Measurements from ENCODE around the gene CORO7. TPM values are rescaled to one million over a fixed set of nuclear protein-coding genes. Genes with fewer than 3 reads are reported as not detected.

CORO7 gene
- total RNA-seq, 1 donor from 2014 or later: 101 TPM

DNA sequence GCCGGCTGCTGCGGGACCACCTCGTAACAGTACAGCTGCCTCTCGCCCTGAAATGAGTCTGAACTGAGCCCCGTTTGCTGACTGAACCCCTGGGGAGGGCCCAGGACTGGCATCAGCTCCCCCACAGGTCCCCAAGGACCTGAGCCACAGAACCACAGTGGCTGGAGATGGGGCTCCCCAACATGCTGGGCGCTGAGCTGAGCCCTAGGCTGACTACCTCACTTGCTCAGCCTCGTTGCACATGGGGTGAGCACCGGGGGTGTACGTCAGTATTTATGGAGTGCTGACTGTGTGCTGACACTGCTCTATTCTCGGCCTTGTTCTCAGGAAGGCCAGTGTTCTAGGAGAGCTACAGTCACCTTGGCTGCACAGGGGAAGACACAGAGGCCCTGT lies 51.4 kb downstream of the CORO7 start:
- H3K27ac Mint-ChIP-seq: no peak overlapping the region
- no peak for DNase-seq (ENCODE audit: low spot score)
- peaks cover 35% of the 10 kb centered on the region for H3K36me3 Mint-ChIP-seq (ENCODE audit: low read depth)
- H3K27me3 Mint-ChIP-seq (ENCODE audit: low read depth): no peaks in the 10 kb centered on the region
- intact Hi-C loops (cut with micrococcal nuclease): no loop called here
- no peak overlapping the region for H3K4me3 Mint-ChIP-seq (ENCODE audit: low read depth)
- H3K4me1 Mint-ChIP-seq (ENCODE audit: low read depth): no peaks in the 10 kb centered on the region
- H3K9me3 Mint-ChIP-seq: no peaks in the 10 kb centered on the region

GRCh38 chr16:4364196-4365013 lies 52.0 kb downstream of the CORO7 start:
- Mint-ChIP-seq H3K9me3 (no peaks in the 10 kb centered on the region), H3K36me3 (ENCODE audit: low read depth) (peaks cover 39% of the 10 kb centered on the region), H3K27me3 (ENCODE audit: low read depth) (no peaks in the 10 kb centered on the region), H3K4me1 (ENCODE audit: low read depth) (no peaks in the 10 kb centered on the region), H3K27ac (no peak overlapping the region), H3K4me3 (ENCODE audit: low read depth) (no peak overlapping the region)
- no peak for DNase-seq (ENCODE audit: low spot score)
- intact Hi-C loops (cut with micrococcal nuclease): no loop called here

DNA sequence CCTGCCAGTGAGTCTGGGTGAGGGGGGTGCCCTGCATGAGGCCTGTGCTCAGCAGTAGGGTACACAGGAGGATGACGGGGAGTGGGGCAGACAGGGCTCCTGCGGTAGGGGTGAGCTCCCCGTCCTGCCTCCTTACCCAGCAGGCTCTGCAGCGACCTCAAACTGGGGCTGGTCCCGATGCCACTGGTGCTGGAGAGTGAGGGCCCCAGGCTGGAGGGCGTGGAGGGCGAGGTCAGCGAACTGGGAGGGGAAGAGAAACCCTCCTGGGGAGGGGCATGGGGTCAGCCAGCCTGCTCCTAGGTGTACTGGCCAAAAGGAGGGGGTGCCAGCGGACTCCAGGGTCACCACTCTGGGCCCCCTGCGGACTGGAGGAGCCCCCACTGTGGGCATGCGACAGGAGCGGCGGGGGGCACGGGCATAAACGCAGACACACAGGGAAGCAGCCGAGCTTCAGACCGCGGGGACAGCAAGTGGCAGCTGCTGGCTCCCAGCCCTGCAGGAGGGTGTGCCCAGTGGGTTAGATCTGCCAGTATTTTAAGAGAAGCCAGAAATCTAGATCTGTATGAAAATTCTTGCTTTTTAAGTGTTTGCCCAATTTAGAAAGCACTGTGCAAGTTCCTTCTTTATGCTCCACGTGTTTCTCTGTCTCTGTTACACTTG lies 53.8 kb downstream of the CORO7 start:
- H3K4me1 Mint-ChIP-seq (ENCODE audit: low read depth): no peaks in the 10 kb centered on the region
- no peak for DNase-seq (ENCODE audit: low spot score)
- H3K9me3 Mint-ChIP-seq: no peaks in the 10 kb centered on the region
- H3K36me3 Mint-ChIP-seq (ENCODE audit: low read depth): peaks cover 42% of the 10 kb centered on the region
- intact Hi-C loops (cut with micrococcal nuclease): no loop called here
- no peaks in the 10 kb centered on the region for H3K27me3 Mint-ChIP-seq (ENCODE audit: low read depth)
- no peak overlapping the region for H3K4me3 Mint-ChIP-seq (ENCODE audit: low read depth)
- no peak overlapping the region for H3K27ac Mint-ChIP-seq

GRCh38 chr16:4361944-4362311 lies 54.5 kb downstream of the CORO7 start:
- intact Hi-C loops (cut with micrococcal nuclease): no loop called here
- H3K27ac Mint-ChIP-seq: no peak overlapping the region
- no peaks in the 10 kb centered on the region for H3K4me1 Mint-ChIP-seq (ENCODE audit: low read depth)
- H3K4me3 Mint-ChIP-seq (ENCODE audit: low read depth): no peak overlapping the region
- DNase-seq (ENCODE audit: low spot score): no peak
- H3K9me3 Mint-ChIP-seq: no peaks in the 10 kb centered on the region
- no peaks in the 10 kb centered on the region for H3K27me3 Mint-ChIP-seq (ENCODE audit: low read depth)
- peaks cover 40% of the 10 kb centered on the region for H3K36me3 Mint-ChIP-seq (ENCODE audit: low read depth)

DNA sequence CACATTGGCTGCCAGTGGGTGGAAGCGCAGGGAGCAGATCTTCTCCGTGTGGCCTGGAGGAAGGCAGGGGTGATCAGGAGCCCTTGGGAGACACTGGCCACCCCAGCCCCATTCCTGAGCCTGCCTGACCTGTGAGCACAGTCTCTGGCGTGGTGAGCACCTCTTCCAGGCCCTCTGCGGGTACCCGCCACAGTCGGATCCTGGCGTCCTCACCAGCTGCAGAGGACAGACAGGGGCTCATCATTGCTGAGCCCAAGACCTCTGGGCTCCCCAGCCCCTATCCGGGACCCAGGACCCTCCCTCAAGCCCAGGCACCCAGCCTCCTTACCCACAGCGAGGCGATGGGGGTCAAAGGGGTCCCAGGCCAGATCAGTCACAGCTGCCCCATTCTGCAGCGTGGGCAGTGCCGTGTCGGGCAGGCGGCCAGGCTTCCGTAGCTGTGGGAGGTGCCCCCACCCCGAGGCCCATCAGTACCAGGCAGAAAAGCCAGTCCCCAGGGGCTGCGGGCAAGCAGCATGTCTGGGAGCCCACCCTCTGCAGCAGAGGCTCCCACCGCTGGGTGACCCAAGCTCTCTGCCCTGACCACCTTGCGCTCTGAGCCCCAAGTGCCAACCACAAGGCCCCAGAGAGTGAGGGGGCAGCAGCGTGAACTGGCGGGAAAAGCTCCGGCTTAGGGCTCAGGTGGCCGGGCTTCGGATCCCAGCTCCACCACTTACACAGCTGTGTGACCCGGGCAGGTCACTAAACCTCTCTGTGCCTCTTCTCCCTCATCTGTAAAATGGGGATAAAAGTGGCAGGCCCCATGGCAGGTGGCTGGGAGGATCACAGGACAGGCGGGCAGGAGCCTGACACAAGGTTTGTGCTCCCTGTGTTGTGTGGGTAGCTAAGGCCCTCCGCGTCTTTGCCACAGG lies 55.1 kb downstream of the CORO7 start:
- H3K4me3 Mint-ChIP-seq (ENCODE audit: low read depth): no peak overlapping the region
- peaks cover 40% of the 10 kb centered on the region for H3K36me3 Mint-ChIP-seq (ENCODE audit: low read depth)

DNA sequence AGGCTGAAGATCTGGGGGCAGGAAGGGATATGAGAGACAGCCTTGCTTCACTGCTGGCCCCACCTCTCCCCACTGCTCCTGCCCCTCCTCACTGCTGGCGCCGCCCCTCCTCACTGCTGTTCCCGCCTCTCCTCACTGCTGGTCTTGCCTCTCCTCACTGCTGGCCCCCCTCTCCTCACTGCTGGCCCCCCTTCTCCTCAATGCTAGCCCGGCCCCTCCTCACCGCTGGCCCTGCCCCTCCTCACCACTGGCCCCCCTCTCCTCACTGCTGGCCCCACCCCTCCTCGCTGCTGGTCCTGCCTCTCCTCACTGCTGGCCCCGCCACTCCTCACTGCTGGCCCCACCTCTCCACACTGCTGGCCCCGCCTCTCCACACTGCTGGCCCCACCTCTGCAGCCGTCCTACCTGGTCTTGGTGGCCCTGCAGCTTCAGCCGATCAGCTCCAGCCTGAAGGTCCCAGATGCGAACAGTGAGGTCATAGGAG lies 55.8 kb downstream of the CORO7 start:
- H3K4me3 Mint-ChIP-seq (ENCODE audit: low read depth): no peak overlapping the region

More for the DNA sequence above, 55.1 kb downstream of the CORO7 start:
- Mint-ChIP-seq H3K4me1 (ENCODE audit: low read depth) (no peaks in the 10 kb centered on the region), H3K9me3 (no peaks in the 10 kb centered on the region), H3K27ac (no peak overlapping the region), H3K27me3 (ENCODE audit: low read depth) (no peaks in the 10 kb centered on the region)
- no peak for DNase-seq (ENCODE audit: low spot score)
- intact Hi-C loops (cut with micrococcal nuclease): no loop called here

GRCh38 chr16:4359914-4360313 lies 56.5 kb downstream of the CORO7 start:
- no peak overlapping the region for H3K4me3 Mint-ChIP-seq (ENCODE audit: low read depth)
- no peak for DNase-seq (ENCODE audit: low spot score)
- no peaks in the 10 kb centered on the region for H3K9me3 Mint-ChIP-seq
- no peaks in the 10 kb centered on the region for H3K27me3 Mint-ChIP-seq (ENCODE audit: low read depth)
- intact Hi-C loops (cut with micrococcal nuclease): loop anchor here (5.0 kb wide), 1 partner anchor 42 kb away; no protein-coding TSS in a partner anchor
- no peaks in the 10 kb centered on the region for H3K4me1 Mint-ChIP-seq (ENCODE audit: low read depth)
- H3K36me3 Mint-ChIP-seq (ENCODE audit: low read depth): peaks cover 42% of the 10 kb centered on the region
- H3K27ac Mint-ChIP-seq: no peak overlapping the region

More for the DNA sequence above, 55.8 kb downstream of the CORO7 start:
- H3K36me3 Mint-ChIP-seq (ENCODE audit: low read depth): peaks cover 40% of the 10 kb centered on the region
- H3K4me1 Mint-ChIP-seq (ENCODE audit: low read depth): no peaks in the 10 kb centered on the region
- DNase-seq (ENCODE audit: low spot score): peak; percentile 20
- intact Hi-C loops (cut with micrococcal nuclease): no loop called here
- no peaks in the 10 kb centered on the region for H3K27me3 Mint-ChIP-seq (ENCODE audit: low read depth)
- no peak overlapping the region for H3K27ac Mint-ChIP-seq
- no peaks in the 10 kb centered on the region for H3K9me3 Mint-ChIP-seq

DNA sequence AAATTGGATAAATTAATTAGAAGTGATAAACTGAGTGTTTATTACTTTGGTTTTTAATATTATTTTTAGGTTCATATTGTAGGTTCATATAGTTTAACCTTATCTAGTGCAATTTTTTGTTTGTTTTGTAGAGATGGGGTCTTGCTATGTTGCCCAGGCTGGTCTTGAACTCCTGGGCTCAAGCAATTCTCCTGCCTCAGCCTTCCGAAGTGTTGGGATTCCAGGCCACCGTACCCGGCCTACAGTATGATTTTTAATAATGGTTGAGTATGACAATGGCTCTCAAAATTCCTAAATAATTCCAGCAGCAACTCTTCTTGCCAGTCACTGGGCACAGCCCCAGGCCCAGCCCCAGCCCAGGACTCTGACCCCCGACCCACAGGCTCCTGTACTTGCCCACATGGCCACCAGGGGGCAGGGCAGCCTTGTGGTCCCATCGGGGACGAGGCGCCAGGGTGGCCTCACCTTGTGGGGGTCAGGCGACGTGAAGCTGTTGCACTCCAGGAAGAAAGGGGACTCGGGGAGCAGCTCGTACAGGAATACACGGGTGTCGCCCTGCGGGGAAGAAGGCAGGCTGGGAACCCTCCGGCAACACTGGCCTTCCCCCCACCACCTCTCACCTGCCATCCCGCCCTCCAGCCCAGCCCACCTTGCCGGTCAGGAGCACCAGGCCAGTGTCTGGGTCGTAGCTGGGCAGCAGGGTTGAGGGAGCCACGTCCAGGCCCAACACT lies 57.4 kb downstream of the CORO7 start:
- DNase-seq (ENCODE audit: low spot score): peak; percentile 42

DNA sequence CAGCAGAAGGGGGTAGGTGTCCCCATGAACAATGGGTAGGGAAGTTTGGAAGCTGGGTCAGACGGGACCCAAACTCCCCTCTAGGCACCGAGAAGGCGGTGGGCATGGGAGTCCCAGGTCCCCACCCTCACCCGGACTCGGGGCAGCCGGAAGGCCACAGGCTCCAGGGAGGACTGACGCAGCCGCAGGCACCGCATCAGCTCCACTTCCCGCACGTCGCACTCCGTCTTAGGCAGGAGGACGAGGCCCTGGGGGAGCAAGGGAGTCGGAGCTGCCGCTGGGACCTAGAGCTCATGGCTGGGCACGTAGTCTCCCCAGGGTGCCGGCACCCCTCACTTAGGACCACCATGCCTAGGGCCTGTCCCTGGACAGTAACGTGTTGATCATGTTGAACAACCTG lies 58.2 kb downstream of the CORO7 start:
- H3K4me1 Mint-ChIP-seq (ENCODE audit: low read depth): no peaks in the 10 kb centered on the region
- no peaks in the 10 kb centered on the region for H3K9me3 Mint-ChIP-seq
- H3K27me3 Mint-ChIP-seq (ENCODE audit: low read depth): no peaks in the 10 kb centered on the region
- H3K4me3 Mint-ChIP-seq (ENCODE audit: low read depth): no peak overlapping the region
- no peak overlapping the region for H3K27ac Mint-ChIP-seq
- peaks cover 41% of the 10 kb centered on the region for H3K36me3 Mint-ChIP-seq (ENCODE audit: low read depth)
- intact Hi-C loops (cut with micrococcal nuclease): loop anchor here (5.0 kb wide), 1 partner anchor 44 kb away; no protein-coding TSS in a partner anchor
- DNase-seq (ENCODE audit: low spot score): no peak

More for the DNA sequence above, 57.4 kb downstream of the CORO7 start:
- intact Hi-C loops (cut with micrococcal nuclease): loop anchor here (5.0 kb wide), 1 partner anchor 43 kb away; no protein-coding TSS in a partner anchor
- H3K4me1 Mint-ChIP-seq (ENCODE audit: low read depth): no peaks in the 10 kb centered on the region
- no peaks in the 10 kb centered on the region for H3K27me3 Mint-ChIP-seq (ENCODE audit: low read depth)
- H3K36me3 Mint-ChIP-seq (ENCODE audit: low read depth): peaks cover 44% of the 10 kb centered on the region
- H3K9me3 Mint-ChIP-seq: no peaks in the 10 kb centered on the region
- H3K4me3 Mint-ChIP-seq (ENCODE audit: low read depth): no peak overlapping the region
- no peak overlapping the region for H3K27ac Mint-ChIP-seq

DNA sequence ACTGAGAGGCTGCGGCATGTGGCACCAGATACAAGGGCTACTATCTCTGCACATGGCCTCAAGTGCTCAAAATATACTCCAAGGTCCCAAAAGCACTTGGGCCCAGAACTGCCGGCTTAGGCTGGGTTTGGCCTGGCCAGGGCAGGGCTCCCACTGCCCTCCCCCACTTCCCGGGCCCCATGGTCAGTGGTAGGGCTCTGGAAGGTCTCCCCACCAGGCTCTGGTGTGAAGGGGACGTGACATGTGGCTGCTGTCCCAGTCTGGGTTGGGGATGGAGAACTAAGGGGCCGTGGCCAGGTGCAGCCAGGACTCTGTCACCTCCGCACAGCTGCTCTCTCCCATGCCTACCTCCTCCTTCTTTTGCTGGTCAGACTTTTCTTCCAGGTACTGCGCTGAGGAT lies 59.6 kb downstream of the CORO7 start:
- H3K27me3 Mint-ChIP-seq (ENCODE audit: low read depth): no peaks in the 10 kb centered on the region
- H3K4me3 Mint-ChIP-seq (ENCODE audit: low read depth): no peak overlapping the region
- DNase-seq (ENCODE audit: low spot score): no peak
- H3K36me3 Mint-ChIP-seq (ENCODE audit: low read depth): peaks cover 31% of the 10 kb centered on the region
- intact Hi-C loops (cut with micrococcal nuclease): loop anchor here (5.0 kb wide), 1 partner anchor 45 kb away; no protein-coding TSS in a partner anchor
- H3K9me3 Mint-ChIP-seq: no peaks in the 10 kb centered on the region
- H3K4me1 Mint-ChIP-seq (ENCODE audit: low read depth): peaks cover under 1% of the 10 kb centered on the region
- H3K27ac Mint-ChIP-seq: no peak overlapping the region

DNA sequence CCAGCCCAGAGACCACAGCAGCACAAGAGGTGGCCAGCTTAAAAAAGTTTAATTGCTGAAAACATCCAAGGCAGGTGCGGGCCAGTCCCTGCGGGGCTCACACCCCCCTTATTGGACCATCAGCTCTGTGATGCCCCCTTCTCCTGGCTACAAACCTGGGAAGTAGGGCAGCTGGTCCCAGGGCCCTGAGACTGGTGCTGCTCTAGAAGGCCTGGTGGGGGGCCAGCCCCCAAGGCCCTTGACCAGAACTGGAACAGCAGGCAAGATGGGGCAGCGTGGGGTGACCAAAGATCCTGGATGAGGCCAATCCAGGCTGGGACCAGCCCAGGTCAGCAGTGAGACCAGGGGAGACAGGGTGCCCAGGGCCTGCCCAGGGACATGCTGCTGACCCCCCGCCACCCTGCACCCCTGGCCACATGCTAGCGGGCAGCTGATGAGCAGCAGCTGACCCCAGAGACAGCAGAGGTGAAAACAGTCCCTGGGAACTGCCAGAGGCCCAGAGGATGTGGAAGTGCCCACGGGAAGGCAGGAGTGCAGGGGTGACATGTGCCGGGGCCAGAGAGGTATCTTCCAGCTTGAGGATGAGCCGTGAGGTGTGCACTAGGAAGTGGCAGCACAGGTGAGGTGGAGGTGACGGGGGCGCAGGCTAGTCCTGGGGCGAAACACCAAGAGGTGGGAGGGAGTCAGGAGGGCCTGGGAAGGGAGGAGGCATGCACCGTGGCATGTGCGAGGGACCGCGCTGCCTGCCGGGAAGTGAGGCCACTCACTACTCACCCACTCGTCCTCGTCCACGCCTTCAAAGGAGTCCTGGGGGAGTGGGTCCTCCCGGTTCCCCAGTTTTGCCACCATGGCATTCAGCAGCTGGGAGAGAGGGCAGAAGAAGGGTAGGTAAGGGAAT lies 61.6 kb downstream of the CORO7 start:
- intact Hi-C loops (cut with micrococcal nuclease): loop anchor here (5.0 kb wide), 2 partner anchors 48 to 123 kb away; partner anchors contain the start of gene HMOX2
- no peaks in the 10 kb centered on the region for H3K27me3 Mint-ChIP-seq (ENCODE audit: low read depth)
- no peak overlapping the region for H3K27ac Mint-ChIP-seq
- no peaks in the 10 kb centered on the region for H3K9me3 Mint-ChIP-seq
- no peak for DNase-seq (ENCODE audit: low spot score)
- no peak overlapping the region for H3K4me3 Mint-ChIP-seq (ENCODE audit: low read depth)
- H3K4me1 Mint-ChIP-seq (ENCODE audit: low read depth): peaks cover 4% of the 10 kb centered on the region
- peaks cover 24% of the 10 kb centered on the region for H3K36me3 Mint-ChIP-seq (ENCODE audit: low read depth)
